Right lung (tissue), 5 donors: Measurements from ENCODE around the gene ZXDB. TPM values are rescaled to one million over a fixed set of nuclear protein-coding genes. Genes with fewer than 3 reads are reported as not detected.

Source experiments
- polyA plus RNA-seq, 5 donors: library from polyadenylated mRNA; unstranded; fragments of 120-200 nt; gene quantifications; one replicate each; pipeline versions ENCODE4 v1.2.1 to v1.2.3, GENCODE V29; 2013; ENCODE audit warnings: inconsistent platforms in 1 of 5, low replicate concordance in 1 of 5; ENCODE audit not compliant: insufficient read length in 5 of 5, insufficient read depth in 1 of 5

Gene ZXDB
- polyA plus RNA-seq, 5 donors = 7.0 to 9.2 (median 8.6) TPM

Other genes with a start within 250 kb of the ZXDB start
- under 1 TPM in 3 of 5 donors, not detected in 2; 0.04 to 0.08 (median 0.04) TPM for gene NLRP2B, start 88.2 kb downstream of the ZXDB start, polyA plus RNA-seq